Nephron (organoid): ENCODE measurements around the gene NFKB1.
"Not testable (repeated sequence)": the region's sequence is repeated elsewhere in the genome, so short reads cannot be mapped to it uniquely, and the experiment has no call there.

Experiments used
- H3K27ac Mint-ChIP-seq, 3 experiments: 2 replicates each; pipeline ENCODE4 v1.8.0; 2020; ENCODE audit warnings: mixed read lengths in 3 of 3, mild to moderate bottlenecking in 2 of 3, moderate library complexity in 1 of 3
- H3K27me3 Mint-ChIP-seq: 2 replicates; pipeline ENCODE4 v1.8.0; 2021; ENCODE audit warnings: low read depth, mild to moderate bottlenecking, moderate library complexity, mixed read lengths
- H3K36me3 Mint-ChIP-seq: 2 replicates; pipeline ENCODE4 v1.8.0; 2020; ENCODE audit warnings: low read depth, mixed read lengths
- H3K4me1 Mint-ChIP-seq: 2 replicates; pipeline ENCODE4 v1.8.0; 2020; ENCODE audit warnings: mixed read lengths
- H3K4me3 Mint-ChIP-seq, 3 experiments: 2 replicates each; pipeline ENCODE4 v1.8.0; 2020; ENCODE audit warnings: mild to moderate bottlenecking in 3 of 3, mixed read lengths in 3 of 3, moderate library complexity in 2 of 3
- H3K9me3 Mint-ChIP-seq: 2 replicates; pipeline ENCODE4 v1.8.0; 2020; ENCODE audit warnings: mixed read lengths
- CTCF ChIP-seq, 3 experiments: fragments of 200-600 bp; sonication (generic); IDR thresholded peaks; one replicate each; pipeline ENCODE4 v1.5.0; 2021; ENCODE audit warnings: antibody characterized with exemption in 3 of 3; ENCODE audit not compliant: unreplicated experiment in 3 of 3

Gene NFKB1

GRCh38 chr4:102563000-102563399 lies 61.8 kb downstream of the NFKB1 start:
- Mint-ChIP-seq H3K36me3 (peaks cover 10% of the 10 kb centered on the region), H3K4me1 (no peaks in the 10 kb centered on the region), H3K27me3 (no peaks in the 10 kb centered on the region), H3K4me3 (no peak overlapping the region), H3K27ac (no peak overlapping the region), H3K9me3 (no peaks in the 10 kb centered on the region)
- TF ChIP-seq CTCF (IDR thresholded peaks at IDR 0.05; ENCODE audit: unreplicated experiment in 3 of 3) = no peak

- Mint-ChIP-seq H3K4me1 (no peaks in the 10 kb centered on the region), H3K4me3 (no peak overlapping the region), H3K36me3 (peaks cover 19% of the 10 kb centered on the region), H3K27ac (no peak overlapping the region), H3K27me3 (no peaks in the 10 kb centered on the region), H3K9me3 (peaks cover 2% of the 10 kb centered on the region)
- no peak for TF ChIP-seq CTCF (IDR thresholded peaks at IDR 0.05; ENCODE audit: unreplicated experiment in 3 of 3)
Observed at GRCh38 chr4:102564399-102565059, 63.4 kb downstream of the NFKB1 start.

GRCh38 chr4:102565696-102566095 lies 64.5 kb downstream of the NFKB1 start:
- H3K27me3 Mint-ChIP-seq = no peaks in the 10 kb centered on the region
- H3K4me3 Mint-ChIP-seq = no peak overlapping the region
- H3K9me3 Mint-ChIP-seq = peaks cover 6% of the 10 kb centered on the region
- no peaks in the 10 kb centered on the region for H3K4me1 Mint-ChIP-seq
- no peak for TF ChIP-seq CTCF (IDR thresholded peaks at IDR 0.05; ENCODE audit: unreplicated experiment in 3 of 3)
- no peak overlapping the region for H3K27ac Mint-ChIP-seq
- peaks cover 25% of the 10 kb centered on the region for H3K36me3 Mint-ChIP-seq

GRCh38 chr4:102566426-102566825 lies 65.3 kb downstream of the NFKB1 start:
- H3K27ac Mint-ChIP-seq = no peak overlapping the region
- no peak overlapping the region for H3K4me3 Mint-ChIP-seq
- H3K27me3 Mint-ChIP-seq = no peaks in the 10 kb centered on the region
- no peak for TF ChIP-seq CTCF (IDR thresholded peaks at IDR 0.05; ENCODE audit: unreplicated experiment in 3 of 3)
- H3K36me3 Mint-ChIP-seq = peaks cover 31% of the 10 kb centered on the region
- H3K9me3 Mint-ChIP-seq = peaks cover 6% of the 10 kb centered on the region
- H3K4me1 Mint-ChIP-seq = no peaks in the 10 kb centered on the region

- Mint-ChIP-seq H3K27me3 (no peaks in the 10 kb centered on the region), H3K9me3 (peaks cover 6% of the 10 kb centered on the region), H3K36me3 (peaks cover 32% of the 10 kb centered on the region), H3K4me1 (no peaks in the 10 kb centered on the region), H3K4me3 (no peak overlapping the region), H3K27ac (no peak overlapping the region)
- no peak for TF ChIP-seq CTCF (IDR thresholded peaks at IDR 0.05; ENCODE audit: unreplicated experiment in 3 of 3)
Observed at GRCh38 chr4:102567427-102567826, 66.3 kb downstream of the NFKB1 start.

GRCh38 chr4:102569200-102569599 lies 68.0 kb downstream of the NFKB1 start:
- Mint-ChIP-seq H3K4me3 (no peak overlapping the region), H3K27me3 (no peaks in the 10 kb centered on the region), H3K4me1 (no peaks in the 10 kb centered on the region), H3K9me3 (peaks cover 12% of the 10 kb centered on the region), H3K27ac (no peak overlapping the region), H3K36me3 (peaks cover 47% of the 10 kb centered on the region)
- no peak for TF ChIP-seq CTCF (IDR thresholded peaks at IDR 0.05; ENCODE audit: unreplicated experiment in 3 of 3)

GRCh38 chr4:102570211-102570610 lies 69.1 kb downstream of the NFKB1 start:
- Mint-ChIP-seq H3K9me3 (peaks cover 12% of the 10 kb centered on the region), H3K36me3 (peaks cover 45% of the 10 kb centered on the region)
- not testable (repeated sequence) for H3K27ac Mint-ChIP-seq, H3K27me3 Mint-ChIP-seq, H3K4me3 Mint-ChIP-seq, H3K4me1 Mint-ChIP-seq
